HG02610 (cell line): ENCODE measurements around the gene F2.
"Not testable (repeated sequence)": the region's sequence is repeated elsewhere in the genome, so short reads cannot be mapped to it uniquely, and the experiment has no call there.

Experiments used
- ATAC-seq: cut with Tn5 transposase; IDR thresholded peaks from one replicate; pipeline ENCODE4 v1.9.1; 2021; ENCODE audit warnings: mild to moderate bottlenecking, moderate library complexity; ENCODE audit not compliant: unreplicated experiment

Gene F2

GRCh38 chr11:46684367-46684766 is 34.6 kb upstream of the F2 start:
- no peak for ATAC-seq

- ATAC-seq = no peak
Measured at GRCh38 chr11:46686886-46687795, 31.9 kb upstream of the F2 start.

GRCh38 chr11:46690702-46691101 is 28.3 kb upstream of the F2 start:
- no peak for ATAC-seq

- no peak for ATAC-seq
Measured at GRCh38 chr11:46692450-46692849, 26.6 kb upstream of the F2 start.

- ATAC-seq = no peak
Measured at GRCh38 chr11:46693597-46694012, 25.4 kb upstream of the F2 start.

- ATAC-seq = no peak
Measured at GRCh38 chr11:46694072-46694471, 24.9 kb upstream of the F2 start.

GRCh38 chr11:46694607-46695006 is 24.4 kb upstream of the F2 start:
- ATAC-seq = no peak

GRCh38 chr11:46695345-46696211 is 23.4 kb upstream of the F2 start:
- ATAC-seq = no peak

GRCh38 chr11:46696212-46696558 is 22.8 kb upstream of the F2 start:
- no peak for ATAC-seq

GRCh38 chr11:46697303-46697702 is 21.7 kb upstream of the F2 start:
- no peak for ATAC-seq

GRCh38 chr11:46697723-46698122 is 21.3 kb upstream of the F2 start:
- ATAC-seq = no peak

- ATAC-seq = no peak
Measured at GRCh38 chr11:46698597-46698996, 20.4 kb upstream of the F2 start.

GRCh38 chr11:46700241-46701077 is 18.6 kb upstream of the F2 start, which contains the start of the genes ARHGAP1 and ZNF408:
Gene ARHGAP1 (minus strand): TSS chr11:46700619. CDS start chr11:46696107, 4,512 bp downstream.
Gene ZNF408 (plus strand): TSS chr11:46701031. CDS start chr11:46701048, 17 bp downstream.
- ATAC-seq = peak; percentile 90

- ATAC-seq = no peak
Measured at GRCh38 chr11:46701078-46701654, 17.8 kb upstream of the F2 start.

GRCh38 chr11:46705070-46705688 is 13.8 kb upstream of the F2 start:
- ATAC-seq = no peak

- no peak for ATAC-seq
Measured at GRCh38 chr11:46706886-46707285, 12.1 kb upstream of the F2 start.

GRCh38 chr11:46709351-46709750 is 9.7 kb upstream of the F2 start:
- ATAC-seq = not testable (repeated sequence)

GRCh38 chr11:46710821-46711269 is 8.2 kb upstream of the F2 start:
- ATAC-seq = no peak

- no peak for ATAC-seq
Measured at GRCh38 chr11:46711303-46711702, 7.7 kb upstream of the F2 start.
